HG03432 (cell line): Measurements from ENCODE around the gene NFE2L3.
"Not testable (repeated sequence)": the region's sequence is repeated elsewhere in the genome, so short reads cannot be mapped to it uniquely, and the experiment has no call there.

Experiments
- ATAC-seq: cut with Tn5 transposase; IDR thresholded peaks from one replicate; pipeline ENCODE4 v1.9.1; 2021; ENCODE audit warnings: mild to moderate bottlenecking, moderate library complexity; ENCODE audit not compliant: unreplicated experiment

Gene NFE2L3

DNA sequence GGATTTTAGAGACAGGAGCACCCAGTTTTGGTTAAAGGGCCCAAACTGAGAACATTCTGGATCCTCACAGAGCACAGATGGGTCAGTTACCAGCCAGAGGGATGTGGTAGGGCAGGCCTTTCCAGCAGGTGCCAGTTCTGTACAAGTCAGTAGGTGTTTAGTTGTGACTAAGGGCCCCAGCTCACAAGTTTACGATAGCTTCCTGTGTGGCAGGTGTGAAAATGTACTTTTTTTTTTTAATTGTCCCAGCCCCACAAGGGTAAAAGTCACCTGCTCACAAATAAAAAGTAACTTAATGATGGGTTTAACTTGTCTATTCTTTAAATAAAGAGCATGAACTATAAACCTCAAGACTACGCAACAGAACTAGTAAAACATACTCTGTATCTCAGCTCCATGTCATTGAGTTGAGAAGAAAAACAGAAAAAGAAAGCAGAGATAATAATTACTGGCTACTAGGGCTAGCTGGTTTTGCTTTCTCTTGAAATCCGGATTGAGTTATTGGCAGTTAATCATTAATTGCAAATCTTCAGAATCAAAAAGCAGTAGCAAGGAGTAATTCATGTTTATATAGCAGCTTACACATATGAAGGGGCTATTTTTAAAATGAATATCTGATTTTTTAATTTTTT, 15.4 kb downstream of the NFE2L3 start:
- ATAC-seq: peak; percentile 86

DNA sequence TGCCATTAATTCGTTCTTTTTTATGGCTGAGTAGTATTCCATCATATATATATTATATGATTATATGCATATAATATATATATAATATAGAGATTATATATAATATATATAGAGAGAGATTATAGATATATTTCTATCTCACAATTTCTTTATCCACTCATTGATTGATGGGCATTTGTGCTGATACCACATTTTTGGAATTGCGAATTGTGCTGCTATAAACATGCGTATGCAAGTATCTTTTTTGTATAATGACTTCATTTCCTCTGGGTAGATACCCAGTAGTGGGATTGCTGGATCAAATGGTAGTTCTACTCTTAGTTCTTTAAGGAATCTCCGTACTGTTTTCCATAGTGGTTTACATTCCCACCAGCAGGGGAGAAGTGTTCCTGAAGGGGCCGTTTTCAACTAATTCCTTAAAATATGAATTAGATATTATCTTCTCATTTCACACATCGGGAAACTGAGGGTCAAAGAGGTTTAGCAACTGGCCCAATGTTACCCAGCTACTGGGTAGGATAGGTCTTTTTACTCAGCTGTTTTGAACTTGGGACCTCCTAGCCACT, 16.5 kb downstream of the NFE2L3 start:
- no peak for ATAC-seq

DNA sequence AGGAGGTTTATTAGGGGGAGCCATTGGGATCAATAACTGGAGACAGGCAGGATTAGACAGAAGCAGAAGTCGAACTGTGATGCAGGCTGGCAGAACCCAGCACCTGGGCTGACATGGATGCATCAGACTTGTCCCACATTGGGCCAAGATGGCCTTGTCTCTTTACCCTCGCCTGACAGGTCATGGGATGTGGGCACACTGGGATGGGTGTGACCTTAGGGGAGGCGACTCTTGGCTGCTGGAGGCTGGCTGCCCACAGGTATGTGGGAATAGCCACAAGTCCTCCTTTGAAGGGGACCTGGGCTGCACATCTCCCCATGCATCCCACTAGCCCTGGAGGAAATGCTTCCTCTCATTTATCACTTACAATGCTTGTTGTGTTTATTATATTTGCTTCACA, 17.3 kb downstream of the NFE2L3 start:
- no peak for ATAC-seq

DNA sequence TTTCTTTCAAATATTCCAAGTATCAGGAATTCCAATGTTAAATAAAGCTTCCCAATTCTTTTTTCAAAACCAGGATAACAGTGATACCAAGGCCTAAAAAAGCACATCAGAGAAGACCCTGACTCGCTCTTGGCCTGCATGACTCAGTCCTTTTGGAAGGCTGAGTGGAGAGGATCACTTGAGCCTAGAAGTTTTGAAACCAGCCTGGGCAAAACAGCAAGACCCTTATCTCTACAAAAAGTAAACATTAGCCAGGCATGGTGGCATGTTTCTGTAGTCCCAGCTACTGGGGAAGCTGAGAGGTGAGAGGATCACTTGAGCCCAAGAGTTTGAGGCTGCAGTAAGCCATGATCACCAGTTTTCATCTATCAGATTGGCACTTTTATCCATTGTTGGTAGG, 18.7 kb downstream of the NFE2L3 start:
- no peak for ATAC-seq

DNA sequence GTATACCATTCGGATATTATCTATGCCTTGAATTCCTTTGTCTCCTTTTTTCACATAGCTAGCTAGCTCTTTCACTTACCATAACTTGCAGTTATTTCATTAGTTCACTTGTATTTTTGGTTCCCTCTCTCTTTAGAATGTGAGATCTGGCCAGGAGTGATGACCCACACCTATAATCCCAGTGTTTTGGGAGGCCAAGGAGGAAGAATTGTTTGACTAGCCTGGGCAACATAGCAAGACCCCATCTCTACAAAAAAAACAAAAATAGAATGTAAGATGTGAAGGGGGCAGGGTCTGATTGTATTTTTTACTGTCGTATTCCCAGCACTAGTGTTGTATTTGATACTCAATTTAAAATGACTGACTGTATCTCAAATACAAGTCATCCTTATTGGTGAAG, 19.6 kb downstream of the NFE2L3 start:
- no peak for ATAC-seq

DNA sequence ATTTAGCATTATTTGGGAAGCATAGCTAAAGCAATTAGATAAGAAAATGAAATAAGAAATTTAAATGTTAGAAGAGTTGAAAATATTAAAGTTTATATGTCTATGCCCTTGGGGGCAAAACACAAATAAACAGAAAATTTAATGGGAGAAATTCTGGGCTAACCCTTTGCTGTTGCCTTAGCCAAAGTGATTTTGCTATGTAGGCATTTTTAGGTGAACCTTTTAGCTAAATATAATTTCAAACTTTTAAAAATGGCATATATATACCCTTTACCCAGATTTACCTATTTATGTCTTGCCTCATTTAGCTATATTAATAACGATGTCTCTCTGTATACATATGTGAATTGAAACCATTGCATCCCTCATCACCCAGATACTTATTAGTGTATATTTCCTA, 20.1 kb downstream of the NFE2L3 start:
- ATAC-seq: no peak

DNA sequence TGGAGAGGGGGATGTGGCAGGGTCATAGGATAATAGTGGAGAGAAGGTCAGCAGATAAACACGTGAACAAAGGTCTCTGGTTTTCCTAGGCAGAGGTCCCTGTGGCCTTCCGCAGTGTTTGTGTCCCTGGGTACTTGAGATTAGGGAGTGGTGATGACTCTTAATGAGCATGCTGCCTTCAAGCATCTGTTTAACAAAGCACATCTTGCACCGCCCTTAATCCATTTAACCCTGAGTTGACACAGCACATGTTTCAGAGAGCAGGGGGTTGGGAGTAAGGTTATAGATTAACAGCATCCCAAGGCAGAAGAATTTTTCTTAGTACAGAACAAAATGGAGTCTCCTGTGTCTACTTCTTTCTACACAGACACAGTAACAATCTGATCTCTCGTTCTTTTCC, 23.9 kb downstream of the NFE2L3 start:
- ATAC-seq: not testable (repeated sequence)

DNA sequence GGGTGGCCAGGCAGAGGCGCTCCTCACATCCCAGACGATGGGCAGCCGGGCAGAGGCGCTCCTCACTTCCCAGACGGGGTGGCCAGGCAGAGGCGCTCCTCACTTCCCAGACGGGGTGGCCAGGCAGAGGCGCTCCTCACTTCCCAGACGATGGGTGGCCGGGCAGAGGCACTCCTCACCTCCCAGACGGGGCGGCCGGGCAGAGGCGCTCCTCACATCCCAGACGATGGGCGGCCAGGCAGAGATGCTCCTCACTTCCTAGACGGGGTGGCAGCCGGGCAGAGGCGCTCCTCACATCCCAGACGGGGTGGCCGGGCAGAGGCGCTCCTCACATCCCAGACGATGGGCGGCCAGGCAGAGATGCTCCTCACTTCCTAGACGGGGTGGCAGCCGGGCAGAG, 24.7 kb downstream of the NFE2L3 start:
- not testable (repeated sequence) for ATAC-seq

DNA sequence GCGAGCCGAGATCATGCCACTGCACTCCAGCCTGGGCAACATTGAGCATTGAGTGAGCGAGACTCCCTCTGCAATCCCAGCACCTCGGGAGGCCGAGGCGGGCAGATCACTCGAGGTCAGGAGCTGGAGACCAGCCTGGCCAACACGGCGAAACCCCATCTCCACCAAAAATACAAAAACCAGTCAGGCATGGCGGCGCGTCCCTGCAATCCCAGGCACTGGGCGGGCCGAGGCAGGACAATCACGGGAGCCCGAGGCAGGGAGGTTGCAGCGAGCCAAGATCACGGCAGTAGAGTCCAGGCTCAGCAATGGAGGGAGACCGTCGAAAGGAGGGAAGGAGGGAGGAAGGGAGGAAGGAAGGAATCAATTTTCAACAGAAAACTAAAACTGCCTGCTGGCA, 25.3 kb downstream of the NFE2L3 start:
- ATAC-seq: not testable (repeated sequence)

DNA sequence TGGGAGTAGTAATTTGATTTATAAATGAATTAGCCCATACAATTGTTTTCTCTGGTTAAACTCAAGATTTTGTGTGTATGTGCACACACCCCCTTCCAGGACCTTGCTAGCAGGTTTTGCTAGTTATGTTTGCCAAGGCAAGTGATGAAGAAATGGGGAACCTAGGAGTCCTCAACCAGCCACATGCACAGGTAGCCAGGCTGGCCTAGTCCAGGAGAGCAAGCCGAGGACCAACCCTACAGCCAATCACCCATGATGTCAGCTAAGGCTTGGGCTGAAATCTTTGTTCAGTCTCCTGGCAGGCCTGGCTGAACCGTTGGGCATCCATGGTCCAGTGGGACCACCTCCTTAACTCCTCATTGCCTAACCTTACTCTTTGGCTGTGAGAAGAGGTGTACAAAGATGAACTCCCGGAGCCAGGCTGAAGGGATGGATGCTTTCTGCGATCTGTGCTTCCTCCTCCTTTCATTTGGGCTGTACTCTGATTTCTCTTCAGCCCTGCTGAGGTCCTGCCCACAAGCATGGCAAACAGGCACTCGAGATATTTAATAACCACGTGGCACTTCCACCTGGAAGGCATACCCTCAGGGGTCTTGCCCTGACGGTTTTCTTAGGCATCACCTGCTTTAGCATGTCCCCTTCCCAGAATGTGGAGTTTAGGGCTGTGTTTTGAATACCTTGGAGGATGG, 26.4 kb downstream of the NFE2L3 start:
- ATAC-seq: no peak

DNA sequence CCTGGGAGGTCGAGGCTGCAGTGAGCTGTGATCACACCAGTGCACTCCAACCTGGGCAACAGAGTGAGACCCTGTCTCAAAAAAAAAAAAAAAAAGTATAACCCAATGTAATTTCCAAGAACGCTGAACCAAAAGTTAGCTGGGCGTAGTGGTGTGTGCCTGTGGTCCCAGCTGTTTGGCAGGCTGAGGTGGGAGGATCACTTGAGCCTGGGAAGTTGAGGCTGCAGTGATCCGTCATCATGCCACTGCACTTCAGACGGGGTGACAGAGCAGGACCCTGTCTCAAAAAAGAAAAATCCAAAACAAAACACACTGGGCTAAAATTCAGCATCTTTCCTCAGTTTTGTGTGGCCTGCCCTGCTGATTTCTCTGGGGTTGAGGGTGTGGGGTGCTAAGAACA, 27.4 kb downstream of the NFE2L3 start:
- ATAC-seq: no peak

DNA sequence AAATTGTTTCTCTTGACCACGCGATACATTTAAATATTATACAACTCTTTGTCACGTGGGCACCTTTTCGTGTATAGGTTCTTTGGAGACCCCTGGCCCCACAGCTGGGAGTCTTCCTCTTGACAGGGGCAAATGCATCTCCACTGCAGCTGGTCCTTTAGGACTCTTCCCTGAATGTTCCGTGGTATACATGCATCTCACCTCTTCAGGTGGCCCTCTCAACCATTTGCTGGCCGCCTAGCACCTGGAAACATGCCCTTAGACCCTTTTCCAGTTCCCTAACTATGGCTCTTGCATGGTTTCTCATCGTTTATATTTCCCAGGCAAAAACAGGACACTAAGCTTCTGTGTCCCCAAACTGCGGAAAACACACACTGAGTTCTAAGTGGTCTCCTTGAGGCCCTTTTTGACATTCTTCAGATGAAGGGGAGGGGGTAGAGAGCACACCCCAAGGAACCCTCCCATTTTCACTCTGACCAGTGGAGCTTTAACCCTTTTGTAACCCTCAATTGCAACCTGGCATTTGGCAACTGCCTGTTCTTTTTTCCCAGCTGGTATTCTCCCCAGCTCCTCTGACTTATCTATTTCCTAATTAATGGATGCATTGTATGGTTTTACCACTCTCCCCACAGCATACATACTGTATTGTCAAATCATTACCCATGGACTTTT, 28.0 kb downstream of the NFE2L3 start:
- no peak for ATAC-seq

DNA sequence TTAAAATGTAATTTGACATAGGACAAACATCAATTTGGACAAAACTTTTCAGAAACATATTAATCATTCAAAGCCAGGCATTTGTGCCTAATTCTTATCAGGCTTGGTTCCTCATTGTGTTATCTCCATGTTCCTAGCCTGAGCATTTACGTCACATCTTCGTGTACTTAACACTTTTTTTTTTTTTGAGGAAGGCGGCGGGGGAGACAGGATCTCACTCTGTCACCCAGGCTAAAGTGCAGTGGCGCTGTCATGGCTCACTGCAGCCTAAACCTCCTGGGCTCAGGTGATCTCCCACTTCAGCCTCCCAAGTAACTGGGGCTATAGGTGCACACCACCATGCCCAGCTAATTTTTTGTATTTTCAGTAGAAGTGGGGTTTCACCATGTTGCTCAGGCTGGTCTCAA, 28.8 kb downstream of the NFE2L3 start:
- ATAC-seq: no peak

DNA sequence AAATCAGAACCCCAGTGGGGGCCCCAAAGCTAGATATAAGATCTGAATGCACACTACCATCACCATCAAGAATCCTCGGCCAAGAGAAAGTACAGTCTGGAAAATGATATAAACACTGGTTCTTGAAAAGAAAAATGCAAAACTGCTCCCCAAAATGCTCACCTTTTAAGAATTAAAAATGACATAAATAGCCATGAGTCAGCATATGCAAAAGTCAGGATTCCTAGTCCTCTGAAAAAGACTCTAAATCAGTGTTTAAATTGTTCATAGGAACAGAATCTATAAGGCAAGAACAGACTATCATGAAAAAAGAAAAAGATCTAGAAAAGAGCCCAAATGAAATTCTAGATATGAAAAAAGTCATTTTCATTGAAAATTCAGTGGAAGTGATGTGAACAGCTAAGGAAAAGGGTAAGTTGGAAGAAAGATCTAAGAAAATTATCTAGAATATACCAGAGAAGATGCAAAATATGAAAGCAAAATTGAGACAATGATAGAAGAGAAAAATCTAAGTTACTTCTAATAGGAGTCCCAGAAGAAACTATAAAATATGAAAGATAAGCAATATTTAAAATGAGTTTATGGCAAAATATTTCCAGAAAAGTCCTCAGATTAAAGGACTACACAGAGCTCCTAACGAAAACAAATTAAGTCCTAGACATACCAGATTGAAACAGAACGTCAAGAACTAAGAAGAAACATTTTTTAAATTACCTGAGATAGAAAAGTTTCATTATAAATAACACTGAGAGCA, 29.7 kb downstream of the NFE2L3 start:
- ATAC-seq: no peak

DNA sequence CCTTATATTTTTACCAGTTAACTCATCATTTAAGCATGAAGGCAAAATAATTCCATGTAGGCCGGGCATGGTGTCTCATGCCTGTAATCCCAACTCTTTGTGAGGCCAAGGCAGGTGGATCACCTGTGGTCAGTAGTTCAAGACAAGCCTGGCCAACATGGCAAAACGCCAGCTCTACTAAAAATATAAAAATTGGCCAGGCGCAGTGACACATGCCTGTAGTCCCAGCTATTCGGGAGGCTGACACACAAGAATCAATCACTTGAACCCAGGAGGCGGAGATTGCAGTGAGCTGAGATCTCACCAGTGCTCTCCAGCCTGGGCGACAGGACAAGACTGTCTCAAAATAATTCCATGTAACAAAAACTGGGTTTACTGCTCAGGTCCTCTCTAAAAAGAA, 30.3 kb downstream of the NFE2L3 start:
- ATAC-seq: no peak

DNA sequence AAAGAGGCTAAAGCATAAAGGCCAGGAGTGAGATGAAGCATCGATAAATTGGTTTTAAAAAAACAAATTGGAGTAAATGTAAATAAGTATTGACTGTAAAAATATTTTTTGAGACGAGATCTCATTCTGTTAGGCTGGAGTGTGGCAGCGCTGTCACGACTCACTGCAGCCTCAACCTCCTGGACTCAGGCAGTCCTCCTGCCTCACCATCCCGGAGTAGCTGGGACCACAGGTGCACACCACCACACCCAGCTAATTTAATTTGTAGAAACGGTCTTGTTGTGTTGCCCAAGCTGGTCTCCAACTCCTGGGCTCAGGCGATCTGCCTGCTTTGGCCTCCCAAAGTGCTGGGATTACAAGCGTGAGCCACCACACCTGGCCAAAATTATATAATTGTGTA, 30.7 kb downstream of the NFE2L3 start:
- no peak for ATAC-seq

DNA sequence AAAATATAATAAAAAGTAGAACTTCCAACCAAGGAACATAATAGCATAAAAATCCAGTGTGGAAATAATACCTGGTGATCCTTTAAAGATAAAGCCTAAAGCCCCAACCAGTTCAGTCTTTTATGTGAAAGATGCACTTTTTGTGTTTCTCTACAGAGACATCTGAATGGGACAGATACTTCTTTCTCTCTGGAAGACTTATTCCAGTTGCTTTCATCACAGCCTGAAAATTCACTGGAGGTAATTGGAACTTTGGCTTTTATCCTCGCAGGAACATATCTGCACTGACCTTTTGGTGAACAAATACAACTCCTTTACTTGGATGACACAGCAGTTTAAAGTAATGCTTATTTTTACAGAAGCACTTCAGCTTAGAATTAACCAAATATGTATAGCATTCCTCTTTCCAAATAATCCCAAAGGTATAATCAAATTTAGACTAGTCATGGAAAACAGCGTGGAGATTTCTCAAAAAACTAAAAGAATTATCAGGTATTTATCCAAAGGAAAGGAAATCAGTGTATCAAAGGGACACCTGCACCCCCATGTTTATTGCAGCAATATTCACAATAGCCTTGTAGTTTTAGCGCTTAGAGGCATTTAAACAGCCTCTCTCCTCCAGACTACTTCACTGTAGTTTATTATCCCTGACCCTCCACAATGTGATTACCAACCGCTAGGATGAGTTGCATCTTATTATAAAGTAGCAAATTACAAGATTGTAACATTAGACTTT, 31.7 kb downstream of the NFE2L3 start:
- ATAC-seq: no peak

DNA sequence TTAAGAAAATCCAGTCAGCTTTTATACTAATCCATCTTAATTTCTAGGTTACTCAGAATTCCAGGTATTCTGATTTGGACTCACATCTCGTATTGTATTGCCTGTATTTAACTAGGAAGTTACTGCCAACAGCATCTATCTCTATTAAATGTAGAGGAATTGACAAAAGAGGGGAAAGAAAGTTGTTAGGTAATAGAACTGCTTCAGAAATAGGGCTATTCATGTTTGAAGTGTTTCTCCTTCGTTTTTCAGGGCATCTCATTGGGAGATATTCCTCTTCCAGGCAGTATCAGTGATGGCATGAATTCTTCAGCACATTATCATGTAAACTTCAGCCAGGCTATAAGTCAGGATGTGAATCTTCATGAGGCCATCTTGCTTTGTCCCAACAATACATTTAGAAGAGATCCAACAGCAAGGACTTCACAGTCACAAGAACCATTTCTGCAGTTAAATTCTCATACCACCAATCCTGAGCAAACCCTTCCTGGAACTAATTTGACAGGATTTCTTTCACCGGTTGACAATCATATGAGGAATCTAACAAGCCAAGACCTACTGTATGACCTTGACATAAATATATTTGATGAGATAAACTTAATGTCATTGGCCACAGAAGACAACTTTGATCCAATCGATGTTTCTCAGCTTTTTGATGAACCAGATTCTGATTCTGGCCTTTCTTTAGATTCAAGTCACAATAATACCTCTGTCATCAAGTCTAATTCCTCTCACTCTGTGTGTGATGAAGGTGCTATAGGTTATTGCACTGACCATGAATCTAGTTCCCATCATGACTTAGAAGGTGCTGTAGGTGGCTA, 32.5 kb downstream of the NFE2L3 start:
- ATAC-seq: not testable (repeated sequence)

DNA sequence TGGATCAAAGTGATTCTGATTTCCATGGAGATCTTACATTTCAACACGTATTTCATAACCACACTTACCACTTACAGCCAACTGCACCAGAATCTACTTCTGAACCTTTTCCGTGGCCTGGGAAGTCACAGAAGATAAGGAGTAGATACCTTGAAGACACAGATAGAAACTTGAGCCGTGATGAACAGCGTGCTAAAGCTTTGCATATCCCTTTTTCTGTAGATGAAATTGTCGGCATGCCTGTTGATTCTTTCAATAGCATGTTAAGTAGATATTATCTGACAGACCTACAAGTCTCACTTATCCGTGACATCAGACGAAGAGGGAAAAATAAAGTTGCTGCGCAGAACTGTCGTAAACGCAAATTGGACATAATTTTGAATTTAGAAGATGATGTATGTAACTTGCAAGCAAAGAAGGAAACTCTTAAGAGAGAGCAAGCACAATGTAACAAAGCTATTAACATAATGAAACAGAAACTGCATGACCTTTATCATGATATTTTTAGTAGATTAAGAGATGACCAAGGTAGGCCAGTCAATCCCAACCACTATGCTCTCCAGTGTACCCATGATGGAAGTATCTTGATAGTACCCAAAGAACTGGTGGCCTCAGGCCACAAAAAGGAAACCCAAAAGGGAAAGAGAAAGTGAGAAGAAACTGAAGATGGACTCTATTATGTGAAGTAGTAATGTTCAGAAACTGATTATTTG, 33.3 kb downstream of the NFE2L3 start:
- ATAC-seq: no peak
